HG03342 (cell line): ENCODE measurements around the gene KRTAP10-9.
"Not testable (repeated sequence)": the region's sequence is repeated elsewhere in the genome, so short reads cannot be mapped to it uniquely, and the experiment has no call there.

ENCODE experiments used
- ATAC-seq: cut with Tn5 transposase; IDR thresholded peaks from one replicate; pipeline ENCODE4 v1.9.1; 2021; ENCODE audit warnings: mild to moderate bottlenecking, moderate library complexity; ENCODE audit not compliant: unreplicated experiment

Gene KRTAP10-9, protein sequence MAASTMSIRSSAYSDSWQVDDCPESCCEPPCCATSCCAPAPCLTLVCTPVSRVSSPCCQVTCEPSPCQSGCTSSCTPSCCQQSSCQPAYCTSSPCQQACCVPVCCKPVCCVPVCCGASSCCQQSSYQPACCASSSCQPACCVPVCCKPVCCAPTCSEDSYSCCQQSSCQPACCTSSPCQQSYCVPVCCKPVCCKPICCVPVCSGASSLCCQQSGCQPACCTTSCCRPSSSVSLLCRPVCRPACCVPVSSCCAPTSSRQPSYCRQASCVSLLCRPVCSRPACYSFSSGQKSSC

DNA sequence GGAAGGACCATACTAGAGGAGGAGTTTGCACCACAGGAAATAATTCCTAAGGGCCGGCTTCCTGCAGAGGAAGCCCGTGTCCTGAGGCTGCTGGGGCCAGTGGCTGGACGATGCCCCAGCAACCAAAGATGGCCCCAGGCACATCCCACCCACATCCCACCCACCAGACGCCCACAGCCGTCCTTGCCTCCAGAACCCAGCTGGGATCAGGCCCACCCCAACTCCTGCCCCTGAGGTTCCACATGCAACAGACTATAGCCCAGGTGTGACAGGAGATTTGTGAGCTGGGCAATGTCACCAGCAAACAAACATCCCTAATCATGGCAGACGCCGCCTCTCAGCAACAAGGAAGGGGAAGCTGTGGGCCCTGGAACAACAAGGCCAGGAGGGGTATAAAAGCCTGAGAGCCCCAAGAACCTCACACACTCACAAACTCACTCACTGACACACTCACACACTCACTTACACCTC, at the start of gene KRTAP10-9:
TSS of gene KRTAP10-9 (plus strand) at position 421 of the 471 bp plus-strand sequence. CDS start 79 bp downstream, outside the sequence.
- ATAC-seq = no peak

DNA sequence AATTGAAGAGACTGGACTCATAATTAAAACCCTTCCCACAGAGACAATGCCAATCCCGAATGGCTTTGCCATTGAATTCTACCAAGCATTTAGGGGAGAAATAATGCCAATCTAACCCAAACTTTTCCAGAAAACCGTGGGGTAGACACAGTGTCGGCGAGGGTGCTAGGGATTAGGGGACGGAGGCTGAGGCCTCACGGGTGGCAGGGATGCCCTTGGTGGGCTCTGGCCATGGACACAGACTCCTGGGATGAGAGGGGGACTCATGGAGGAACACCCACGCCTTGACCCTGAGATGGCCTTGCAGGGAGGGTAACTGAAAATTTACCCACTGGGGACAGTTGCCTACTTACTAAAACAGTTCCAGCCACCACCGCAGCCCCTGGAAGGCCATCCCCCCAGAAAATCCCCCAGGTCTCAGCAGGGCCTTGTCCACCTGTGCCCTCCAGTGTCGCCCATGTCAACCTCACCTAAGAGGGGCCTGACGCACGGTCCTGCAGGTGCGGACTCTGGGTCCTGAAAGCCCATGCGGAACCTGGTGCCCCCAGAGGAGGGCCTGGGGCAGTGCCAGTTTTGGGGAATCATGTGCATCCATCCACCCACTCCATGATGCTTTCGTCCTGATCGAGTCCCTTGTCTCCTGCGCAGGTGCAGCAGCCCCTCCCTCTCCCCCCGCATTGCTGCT, 48.4 kb upstream of the KRTAP10-9 start:
- no peak for ATAC-seq

DNA sequence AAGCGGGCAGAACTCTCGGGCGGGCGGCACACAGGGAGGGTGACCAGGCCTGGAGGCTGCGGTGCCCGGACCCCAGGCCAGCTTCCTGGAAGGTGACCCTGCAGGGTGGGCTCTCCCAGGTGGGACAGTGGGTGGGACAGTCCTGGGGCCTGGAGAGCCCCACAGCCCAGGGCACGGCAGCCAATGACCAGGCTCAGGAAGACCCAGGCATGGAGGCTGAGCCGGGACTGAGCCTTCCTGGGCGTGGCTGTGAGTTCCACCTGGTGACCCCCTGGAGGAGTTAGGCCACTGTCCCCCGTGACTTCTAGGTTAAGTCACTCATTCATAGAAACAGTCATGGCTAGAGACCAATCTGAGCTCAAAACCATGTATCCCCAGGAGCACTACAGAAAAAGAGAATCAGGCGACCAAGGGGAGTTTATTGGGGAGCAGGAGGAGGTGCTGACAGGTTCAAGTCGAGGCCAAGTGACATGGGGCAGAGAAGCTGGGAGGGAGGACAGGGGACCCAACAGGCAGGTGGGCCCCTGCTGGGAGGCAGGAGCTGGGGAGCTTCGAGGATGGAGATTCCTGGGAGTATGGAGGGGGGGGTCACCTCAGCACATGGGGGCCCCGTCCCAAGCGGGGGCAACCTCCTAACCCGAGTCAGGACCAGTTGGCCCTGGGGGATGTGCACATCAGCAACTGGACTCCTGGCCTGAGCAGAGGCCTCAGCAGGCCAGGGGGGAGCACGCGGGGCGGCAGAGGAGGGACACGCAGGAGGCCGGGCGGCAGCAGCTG, 47.6 kb upstream of the KRTAP10-9 start:
- ATAC-seq = no peak

DNA sequence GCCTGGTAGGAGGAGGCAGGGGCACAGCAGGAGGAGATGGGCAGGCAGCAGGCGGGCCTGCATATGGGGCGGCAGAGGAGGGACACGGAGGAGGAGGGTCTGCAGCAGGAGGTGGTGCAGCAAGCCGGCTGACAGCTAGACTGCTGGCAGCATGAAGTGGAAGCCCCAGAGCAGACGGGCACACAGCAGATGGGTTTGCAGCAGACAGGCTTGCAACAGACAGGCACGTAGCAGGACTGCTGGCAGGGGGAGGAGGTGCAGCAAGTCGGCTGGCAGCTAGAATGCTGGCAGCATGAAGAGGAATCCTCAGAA, 47.1 kb upstream of the KRTAP10-9 start:
- no peak for ATAC-seq

DNA sequence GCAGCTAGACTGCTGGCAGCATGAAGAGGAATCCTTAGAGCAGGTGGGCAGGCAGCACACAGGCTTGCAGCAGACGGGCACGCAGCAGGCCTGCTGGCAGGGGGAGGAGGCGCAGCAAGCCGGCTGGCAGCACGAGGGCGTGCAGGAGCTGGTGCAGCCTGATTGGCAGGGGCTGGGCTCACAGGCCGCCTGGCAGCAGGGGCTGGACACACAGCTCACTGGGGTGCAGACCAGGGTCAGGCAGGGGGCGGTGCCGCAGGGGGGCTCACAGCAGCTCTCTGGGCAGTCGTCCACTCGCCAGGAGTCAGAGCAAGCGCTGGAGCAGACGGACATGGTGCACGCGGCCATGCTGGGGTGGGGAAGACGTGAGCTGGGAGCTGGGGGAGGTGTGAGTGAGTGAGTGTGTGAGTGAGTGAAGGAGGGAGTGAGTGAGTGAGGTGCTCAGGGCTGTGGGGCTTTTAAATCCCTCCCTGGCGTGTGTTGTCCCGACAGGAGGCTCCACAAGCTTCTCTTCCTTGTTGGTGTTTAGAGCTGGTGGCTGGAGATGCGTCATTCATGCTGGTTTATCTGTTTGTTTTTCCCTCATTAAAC, 46.6 kb upstream of the KRTAP10-9 start, which contains the start of gene KRTAP10-5:
TSS of gene KRTAP10-5 (minus strand) at position 374 of the 591 bp plus-strand sequence. CDS start at position 348, 26 bp downstream.
- not testable (repeated sequence) for ATAC-seq

DNA sequence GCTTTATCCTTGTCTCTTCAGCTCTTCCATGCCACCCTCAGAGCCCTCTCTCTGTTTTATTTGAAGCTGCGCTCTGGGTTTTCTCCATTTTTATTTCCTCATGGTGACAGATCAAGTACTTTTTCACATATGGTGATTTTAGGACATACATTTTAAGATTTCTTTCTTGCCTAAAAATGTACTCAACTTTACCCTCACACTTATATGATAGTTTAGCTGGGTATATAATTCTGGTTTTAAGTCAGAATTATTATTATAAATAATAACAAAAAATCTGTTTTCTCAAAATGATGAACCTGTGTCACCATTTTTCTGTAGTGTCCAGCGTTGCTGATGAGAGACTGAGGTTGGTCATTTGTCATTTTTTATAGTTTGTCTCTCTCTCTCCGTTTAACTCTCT, 45.7 kb upstream of the KRTAP10-9 start:
- ATAC-seq = no peak

DNA sequence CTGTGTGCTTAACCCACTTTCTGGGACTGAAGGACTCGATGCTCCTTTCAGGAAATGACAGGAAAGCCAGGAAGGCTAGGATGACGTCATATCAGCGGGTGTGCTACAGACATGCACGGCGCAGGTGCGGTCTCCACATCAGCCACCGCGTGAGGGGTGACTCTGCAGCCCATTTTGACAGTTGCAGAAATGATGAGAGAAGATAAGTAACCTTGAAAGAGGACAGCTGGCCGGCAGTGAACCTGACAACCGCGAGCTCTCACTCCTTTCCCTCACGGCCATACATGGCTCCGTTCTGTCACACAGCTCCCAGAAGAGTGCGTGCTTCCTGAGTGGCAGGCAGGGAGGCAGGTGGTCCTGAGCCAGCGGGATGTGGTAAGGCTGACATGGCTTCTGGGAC, 44.8 kb upstream of the KRTAP10-9 start:
- no peak for ATAC-seq

DNA sequence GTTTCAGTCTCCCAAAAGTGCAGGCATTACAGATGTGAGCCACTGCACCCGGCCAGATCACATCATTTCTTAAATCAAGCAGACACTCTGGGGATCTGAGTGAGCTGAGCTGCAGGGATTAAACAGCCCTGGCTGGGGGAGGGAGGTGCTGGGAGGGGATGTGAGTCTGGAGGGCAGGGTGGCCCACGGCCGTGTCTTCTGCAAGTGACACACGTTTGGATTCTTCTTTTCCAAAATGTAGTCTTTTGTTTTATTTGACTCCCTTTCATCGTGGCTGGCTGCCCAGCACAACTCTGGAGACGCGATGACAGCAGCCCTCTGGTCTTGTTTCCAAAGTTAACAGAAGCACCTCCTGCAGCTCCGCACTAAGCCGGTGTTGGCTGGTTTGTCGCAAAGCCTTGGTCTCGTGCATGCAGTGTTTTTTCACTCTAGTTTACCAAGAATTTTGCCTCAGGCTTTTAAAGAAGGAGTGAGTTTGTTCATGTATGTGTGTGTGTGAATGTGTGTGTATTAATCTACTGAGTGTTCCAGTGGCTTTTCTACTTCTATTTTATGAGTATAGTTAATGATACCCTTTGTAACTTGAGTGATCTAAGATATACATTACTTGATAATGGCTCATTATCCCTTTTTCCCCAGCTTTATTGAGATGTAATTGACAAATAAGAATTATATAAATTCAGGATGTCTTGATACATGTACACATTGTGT, 43.6 kb upstream of the KRTAP10-9 start:
- no peak for ATAC-seq

DNA sequence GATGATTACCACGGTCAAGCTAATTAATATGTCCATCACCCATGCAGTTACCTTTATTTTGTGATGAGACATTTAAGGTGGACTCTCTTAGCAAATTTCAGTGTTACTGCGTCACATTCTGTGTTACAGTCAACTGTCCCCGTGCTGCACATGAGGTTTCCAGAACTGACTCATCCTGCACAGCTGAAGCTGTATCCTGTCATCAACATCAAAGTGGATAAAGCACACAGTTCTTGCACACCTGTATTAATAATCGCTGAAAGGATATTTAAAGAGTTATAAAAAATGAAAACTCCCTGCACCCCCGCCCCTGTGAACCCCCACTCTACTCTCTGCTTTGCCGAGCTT, 43.1 kb upstream of the KRTAP10-9 start:
- ATAC-seq = no peak

DNA sequence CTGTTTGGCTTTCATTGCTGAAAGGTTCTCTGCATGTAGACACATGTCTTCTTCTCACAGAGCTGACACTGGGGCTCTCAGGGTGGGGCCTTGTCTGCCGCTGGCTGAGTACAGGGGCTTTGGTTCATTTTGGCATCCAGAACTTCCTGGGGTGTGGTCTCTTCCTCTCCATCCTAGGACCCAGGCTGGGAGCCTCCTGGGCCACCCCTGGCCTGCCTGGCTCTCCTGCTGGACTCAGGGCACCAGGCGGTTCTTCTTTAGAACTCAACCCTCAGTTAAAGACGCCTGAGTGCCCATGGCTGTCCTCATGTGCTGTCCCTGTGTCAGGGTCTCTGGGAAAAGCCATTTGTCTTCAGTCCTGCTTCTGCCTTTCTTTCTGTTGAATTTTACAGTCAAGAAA, 41.0 kb upstream of the KRTAP10-9 start:
- ATAC-seq = no peak

DNA sequence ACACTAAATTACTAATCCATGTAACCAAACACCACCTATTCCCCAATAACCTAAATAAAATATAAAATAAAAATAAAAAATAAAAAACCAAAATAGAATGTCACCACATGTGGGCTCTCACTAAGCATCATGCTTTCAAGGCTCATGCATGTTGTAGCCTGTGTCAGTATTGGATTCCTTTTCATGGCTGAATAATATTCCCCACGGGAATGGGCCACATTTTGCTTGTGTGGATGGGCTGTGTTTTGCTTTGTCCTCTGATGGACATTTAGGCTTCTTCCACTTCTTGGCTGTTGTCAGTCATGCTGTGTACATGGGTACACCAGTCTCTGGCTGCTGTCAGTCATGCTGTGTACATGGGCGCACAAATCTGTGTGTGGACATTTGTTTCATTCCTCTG, 37.8 kb upstream of the KRTAP10-9 start:
- no peak for ATAC-seq

DNA sequence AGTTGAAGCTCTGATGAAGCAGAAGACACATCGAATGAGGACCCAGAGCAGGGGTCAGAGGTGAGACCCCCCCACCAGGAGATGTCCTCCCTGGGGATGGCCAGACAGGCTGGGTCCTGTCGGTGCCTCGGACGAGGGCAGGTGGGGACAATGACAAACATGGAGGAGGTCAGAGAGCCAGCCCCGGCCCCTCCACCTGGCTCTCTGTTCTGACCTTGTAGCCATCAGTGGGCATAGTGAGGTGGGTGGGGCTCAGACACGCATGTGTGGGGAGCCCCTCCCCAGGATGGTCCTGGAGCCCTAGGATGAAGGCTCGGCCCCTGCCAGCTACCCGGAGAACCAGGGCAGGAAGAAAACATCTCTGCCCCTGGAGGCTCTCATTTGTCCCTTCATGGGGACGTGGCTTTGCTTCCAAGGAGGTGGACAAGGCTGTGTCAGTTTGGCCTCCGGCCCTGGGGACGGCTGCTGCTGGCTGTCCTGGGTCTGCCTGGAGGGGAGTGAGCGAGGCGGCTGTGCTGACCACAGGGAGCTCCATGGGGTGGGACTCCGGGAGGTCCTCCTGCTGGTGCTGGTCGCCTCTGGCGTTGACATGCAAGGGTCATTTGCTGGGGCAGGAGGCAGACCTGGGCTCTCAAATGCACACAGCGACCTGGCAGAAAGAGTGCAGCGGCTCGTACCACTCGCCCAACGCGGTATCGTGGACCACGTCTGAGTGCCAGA, 37.1 kb upstream of the KRTAP10-9 start:
- no peak for ATAC-seq

DNA sequence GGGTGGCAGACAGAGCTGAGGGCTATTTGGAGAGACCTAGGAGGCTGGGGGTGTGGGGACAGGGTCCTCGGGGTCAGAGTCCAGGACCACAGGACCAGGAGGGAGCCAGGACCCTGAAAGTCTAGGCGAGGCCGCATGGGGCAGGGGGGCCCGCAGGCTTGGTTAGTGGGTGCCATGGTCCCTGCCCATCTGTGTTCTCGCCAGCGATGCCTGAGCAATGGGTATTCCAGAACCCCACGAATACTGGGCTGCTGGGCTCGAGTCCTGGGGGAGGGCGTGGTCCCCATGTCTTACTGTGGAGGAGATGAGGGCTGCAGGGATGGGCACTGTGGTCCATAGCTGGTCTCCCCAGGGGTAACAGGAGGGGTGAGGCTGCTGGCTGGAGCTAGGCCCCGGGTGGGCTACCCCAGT, 36.6 kb upstream of the KRTAP10-9 start:
- no peak for ATAC-seq

DNA sequence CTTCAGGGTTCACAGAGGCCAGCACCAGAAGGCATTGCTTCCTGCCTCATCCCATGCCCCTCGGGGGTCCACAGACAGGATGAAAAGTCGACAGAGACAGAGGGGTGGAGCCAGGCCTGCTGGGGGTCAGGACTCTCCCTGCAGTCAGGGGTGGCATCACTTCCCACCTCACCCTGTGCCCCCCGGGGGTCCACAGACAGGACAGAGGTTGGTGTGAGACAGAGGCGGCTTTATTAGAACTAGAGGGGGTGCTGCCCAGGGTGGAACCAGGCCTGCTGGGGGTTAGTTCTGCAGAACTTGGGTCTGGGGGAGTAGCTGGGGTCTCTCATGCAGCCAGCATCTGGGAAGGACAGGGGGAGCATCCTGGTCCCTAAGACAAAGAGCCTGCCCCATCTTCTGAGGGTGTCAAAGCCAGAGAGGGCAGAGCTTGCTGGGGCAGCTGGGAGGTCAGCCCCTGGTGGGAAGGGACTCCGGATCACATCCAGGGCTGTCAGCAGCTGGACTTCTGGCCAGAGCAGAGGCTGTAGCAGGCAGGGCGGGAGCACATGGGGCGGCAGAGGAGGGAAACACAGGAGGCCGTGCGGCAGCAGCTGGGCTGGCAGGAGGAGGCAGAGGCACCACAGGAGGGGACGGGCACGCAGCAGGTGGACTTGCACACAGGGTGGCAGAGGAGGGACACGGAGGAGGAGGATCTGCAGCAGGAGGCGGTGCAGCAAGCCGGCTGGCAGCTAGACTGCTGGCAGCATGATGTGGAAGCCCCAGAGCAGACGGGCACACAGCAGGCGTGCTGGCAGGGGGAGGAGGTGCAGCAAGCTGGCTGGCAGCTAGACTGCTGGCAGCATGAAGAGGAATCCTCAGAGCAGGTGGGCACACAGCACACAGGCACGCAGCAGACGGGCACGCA, 35.7 kb upstream of the KRTAP10-9 start:
- not testable (repeated sequence) for ATAC-seq

DNA sequence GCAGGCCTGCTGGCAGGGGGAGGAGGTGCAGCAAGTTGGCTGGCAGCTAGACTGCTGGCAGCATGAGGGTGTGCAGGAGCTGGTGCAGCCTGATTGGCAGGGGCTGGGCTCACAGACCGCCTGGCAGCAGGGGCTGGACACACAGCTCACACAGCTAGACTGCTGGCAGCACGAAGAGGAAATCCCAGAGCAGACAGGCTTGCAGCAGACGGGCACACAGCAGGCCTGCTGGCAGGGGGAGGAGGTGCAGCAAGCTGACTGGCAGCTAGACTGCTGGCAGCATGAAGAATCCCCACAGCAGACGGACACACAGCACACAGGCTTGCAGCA, 35.1 kb upstream of the KRTAP10-9 start:
- ATAC-seq = not testable (repeated sequence)

DNA sequence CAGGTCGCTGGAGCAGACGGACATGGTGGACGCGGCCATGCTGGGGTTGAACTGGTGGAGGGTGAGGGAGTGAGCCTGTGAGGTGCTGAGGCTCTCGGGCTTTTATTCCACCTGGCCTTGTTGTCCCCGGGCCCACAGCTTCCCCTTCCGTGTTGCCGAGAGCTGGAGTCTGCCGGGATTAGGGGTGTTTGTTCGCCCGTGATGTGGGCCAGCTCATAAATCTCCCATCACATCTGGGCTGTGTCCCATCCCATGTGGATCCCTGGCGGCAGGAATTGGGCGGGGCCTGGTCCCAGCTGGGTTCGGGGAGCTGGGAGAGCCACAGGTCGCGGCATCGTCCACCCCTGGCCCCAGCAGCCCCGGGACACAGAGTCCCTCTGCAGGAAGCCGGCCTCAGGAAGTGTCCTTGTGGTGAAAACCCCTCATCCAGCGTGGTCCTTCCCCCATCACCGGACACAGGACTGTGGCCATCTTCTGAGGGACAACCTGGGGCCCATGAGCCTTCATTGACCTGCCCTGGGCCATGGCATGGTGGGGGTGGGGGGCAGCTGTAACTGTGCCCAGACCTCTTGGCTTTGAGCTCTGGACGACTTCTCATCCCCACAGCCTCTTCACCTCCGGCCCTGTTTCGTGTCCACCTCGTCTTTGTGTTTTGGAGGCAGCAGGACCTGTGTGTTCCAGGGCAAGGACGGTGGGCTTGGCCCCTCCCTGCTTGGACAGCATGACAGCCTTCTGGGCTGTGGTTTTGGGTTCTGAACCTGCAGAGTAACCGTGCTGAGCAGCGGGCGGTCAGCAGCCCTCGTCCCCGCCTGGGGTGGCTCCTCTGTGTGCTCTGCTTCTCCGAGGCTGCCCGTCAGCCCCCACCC, 34.2 kb upstream of the KRTAP10-9 start, which contains the start of gene KRTAP10-6:
TSS of gene KRTAP10-6 (minus strand) at position 60 of the 866 bp plus-strand sequence. CDS start at position 39, 21 bp downstream.
- ATAC-seq = no peak

DNA sequence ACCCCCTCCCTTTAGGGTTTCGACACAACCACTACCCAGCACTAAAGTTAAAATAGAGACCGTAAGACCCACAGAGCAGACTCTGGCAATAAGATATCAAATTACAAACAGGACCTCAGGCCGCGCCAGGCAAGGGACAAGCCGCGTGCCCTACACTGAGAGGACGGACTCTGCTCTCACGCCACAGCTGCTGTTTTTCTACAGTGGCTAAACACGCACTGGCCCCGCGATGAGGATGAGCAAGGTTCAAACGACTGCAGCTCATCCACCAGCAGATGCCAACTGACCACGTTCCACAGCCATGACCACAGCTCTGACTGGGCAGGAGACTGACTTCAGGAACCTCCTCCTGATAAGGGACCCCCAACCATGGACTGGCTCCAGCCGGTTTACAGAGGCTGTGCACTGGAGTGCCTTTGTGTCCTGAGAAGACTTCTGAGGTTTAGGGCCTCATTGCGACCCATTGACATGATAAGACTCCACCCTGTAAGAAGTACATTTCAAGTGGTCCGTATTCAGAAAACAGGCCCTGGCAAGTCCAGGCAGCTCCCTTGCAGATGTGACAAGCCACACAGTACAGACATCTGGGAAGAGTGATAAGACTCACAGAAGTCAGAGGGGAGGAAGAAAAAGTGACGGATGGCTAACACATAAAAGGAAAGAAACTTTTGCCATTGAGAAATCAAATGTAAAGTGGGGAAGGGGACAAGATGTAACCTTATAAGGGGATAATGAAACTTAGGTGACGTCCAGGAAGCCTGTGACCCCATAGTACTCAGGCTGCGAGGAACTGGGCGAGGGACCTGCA, 33.1 kb upstream of the KRTAP10-9 start:
- ATAC-seq = no peak
